Uterus (tissue), 2 donors: ENCODE results near the gene DPP9.

ENCODE experiments used
- CTCF ChIP-seq, 4 experiments: fragments of 200-600 bp in 2 of 4; fragments of 450-650 bp in 2 of 4; sonication (generic) in 2 of 4; IDR thresholded peaks; one replicate each; pipeline ENCODE4 v1.5.1; 2016 to 2019; ENCODE audit warnings: antibody characterized with exemption in 4 of 4, mild to moderate bottlenecking in 2 of 4, moderate library complexity in 1 of 4
- POLR2A ChIP-seq, 2 donors: fragments of 450-650 bp; IDR thresholded peaks; one replicate each; pipeline ENCODE4 v1.6.1; 2016; ENCODE audit warnings: antibody characterized with exemption in 2 of 2, mild to moderate bottlenecking in 1 of 2, moderate library complexity in 1 of 2

DNA sequence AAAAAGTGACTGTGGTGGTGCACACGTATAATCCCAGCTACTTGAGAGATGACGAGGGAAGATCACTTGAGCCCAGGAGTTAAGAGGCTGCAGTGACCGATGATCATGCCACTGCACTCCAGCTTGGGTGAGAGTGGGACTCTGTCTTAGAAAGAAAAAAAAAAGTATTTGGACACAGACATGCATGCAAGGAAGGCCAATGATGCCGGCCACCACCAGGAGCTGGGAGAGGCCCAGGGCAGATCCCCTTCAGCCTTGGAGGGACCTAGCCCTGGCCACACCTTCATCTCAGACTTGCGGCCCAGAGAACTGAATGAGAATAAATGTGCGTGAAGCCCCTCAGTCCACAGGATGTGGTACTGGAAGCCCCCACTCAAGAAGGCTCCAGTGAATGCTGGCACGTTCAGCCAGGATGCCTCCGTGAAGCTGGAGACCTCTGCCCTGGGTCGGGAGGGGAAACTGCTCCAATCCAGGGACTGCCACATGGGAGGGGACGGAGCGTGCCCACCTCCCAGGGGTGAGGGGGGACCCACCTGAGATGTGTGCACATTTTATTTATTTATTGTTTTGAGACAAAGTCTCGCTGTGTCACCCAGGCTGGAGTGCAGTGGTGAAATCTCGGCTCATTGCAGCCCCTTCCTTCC lies 69.7 kb downstream of the DPP9 start:
- TF ChIP-seq CTCF (IDR thresholded peaks at IDR 0.05) (no peak), POLR2A (IDR thresholded peaks at IDR 0.05) (no peak)
